SK-N-SH (cell line): Measurements from ENCODE around the gene SH3PXD2B. TPM values are rescaled to one million over a fixed set of nuclear protein-coding genes. Genes with fewer than 3 reads are reported as not detected.

ENCODE experiments used
- CTCF ChIA-PET: fragments of 300-600, 350-600 bp; formaldehyde crosslinking; extraction: SDS; loops from one replicate; lab custom pipeline; 2021; lab: Yijun Ruan, JAX
- POLR2A ChIA-PET: fragments of 350-600 bp; sonication (Branson Sonifier 250); formaldehyde crosslinking; extraction: SDS; loops from one replicate; lab custom pipeline; 2020; ENCODE audit warnings: antibody characterized with exemption, inconsistent platforms; lab: Yijun Ruan, JAX
- DNase-seq: peaks from one replicate; pipeline ENCODE4 v3.0.0; 2012
- H2AFZ ChIP-seq: fragments of 200-600 bp; sonication (generic); 2 replicates; pipeline ENCODE4 v1.8.1; 2016; ENCODE audit warnings: antibody characterized with exemption, mild to moderate bottlenecking, low read depth
- H3F3A ChIP-seq: fragments of 200-600 bp; sonication (generic); replicated peaks from 2 replicates; pipeline ENCODE3; 2016; ENCODE audit warnings: antibody characterized with exemption, mild to moderate bottlenecking; ENCODE audit not compliant: insufficient read depth
- H3K27ac ChIP-seq, 2 experiments: fragments of 200-500 bp in 1 of 2; fragments of 200-600 bp in 1 of 2; sonication (Bioruptor generic) in 1 of 2; sonication (generic), shearing (Covaris generic) in 1 of 2; 2 replicates each; pipeline versions ENCODE4 v1.5.1 to v1.6.1; 2014 to 2016; ENCODE audit warnings: low read depth in 2 of 2, inconsistent platforms in 1 of 2, low read length in 1 of 2, mild to moderate bottlenecking in 1 of 2, mixed read lengths in 1 of 2
- H3K27me3 ChIP-seq: fragments of 200-600 bp; sonication (generic), shearing (Covaris generic); 2 replicates; pipeline ENCODE4 v1.6.1; 2016; ENCODE audit warnings: mixed run types; ENCODE audit not compliant: insufficient read depth
- H3K36me3 ChIP-seq, 2 experiments: fragments of 200-500 bp in 1 of 2; fragments of 200-600 bp in 1 of 2; sonication (Bioruptor generic) in 1 of 2; sonication (generic) in 1 of 2; replicated peaks in 1 of 2; 2 replicates each; pipeline versions ENCODE3 to v1.5.1; 2014 to 2016; ENCODE audit warnings: low read length in 1 of 2, mild to moderate bottlenecking in 1 of 2; ENCODE audit not compliant: insufficient read depth in 2 of 2, control insufficient read depth in 1 of 2
- H3K4me1 ChIP-seq, 2 experiments: fragments of 200-500 bp in 1 of 2; fragments of 200-600 bp in 1 of 2; sonication (Bioruptor generic) in 1 of 2; sonication (generic), shearing (Covaris generic) in 1 of 2; 2 replicates each; pipeline versions ENCODE4 v1.5.1 to v1.6.1; 2014 to 2016; ENCODE audit warnings: low read depth in 1 of 2, low read length in 1 of 2, mixed run types in 1 of 2; ENCODE audit not compliant: insufficient read depth in 2 of 2, control insufficient read depth in 1 of 2
- H3K4me2 ChIP-seq: fragments of 200-600 bp; sonication (generic), shearing (Covaris generic); 2 replicates; pipeline ENCODE4 v1.6.1; 2017; ENCODE audit warnings: mixed run types
- H3K4me3 ChIP-seq, 2 experiments: fragments of 200-500 bp in 1 of 2; fragments of 200-600 bp in 1 of 2; sonication (Bioruptor generic) in 1 of 2; sonication (generic), shearing (Covaris generic) in 1 of 2; 2 replicates each; pipeline versions ENCODE4 v1.5.1 to v1.8.1; 2014 to 2016; ENCODE audit warnings: low read depth in 2 of 2, inconsistent platforms in 1 of 2, low read length in 1 of 2, mild to moderate bottlenecking in 1 of 2, mixed read lengths in 1 of 2, moderate library complexity in 1 of 2
- H3K79me2 ChIP-seq: fragments of 200-600 bp; sonication (generic); 2 replicates; pipeline ENCODE4 v1.8.1; 2017; ENCODE audit warnings: mild to moderate bottlenecking; ENCODE audit not compliant: insufficient read depth
- H3K9ac ChIP-seq: fragments of 200-600 bp; sonication (generic); 2 replicates; pipeline ENCODE4 v1.6.1; 2017; ENCODE audit warnings: mixed run types
- H3K9me2 ChIP-seq: fragments of 200-600 bp; sonication (generic); 2 replicates; pipeline ENCODE4 v1.6.1; 2017; ENCODE audit warnings: mixed run types
- H3K9me3 ChIP-seq: fragments of 200-600 bp; sonication (generic); 2 replicates; pipeline ENCODE4 v1.6.1; 2017; ENCODE audit warnings: mixed run types, mild to moderate bottlenecking, moderate library complexity
- H4K20me1 ChIP-seq: fragments of 200-600 bp; sonication (generic); 2 replicates; pipeline ENCODE4 v1.6.1; 2017; ENCODE audit warnings: mild to moderate bottlenecking, mixed run types; ENCODE audit not compliant: insufficient read depth
- CHD2 ChIP-seq: fragments of 150-350 bp; IDR thresholded peaks from 2 replicates; pipeline ENCODE4 v1.6.1; 2018; ENCODE audit warnings: low read length; ENCODE audit not compliant: partially characterized antibody
- EP300 ChIP-seq, 2 experiments: IDR thresholded peaks; 2 replicates each; pipeline versions ENCODE4 v1.4.0 to v1.6.1; 2012; ENCODE audit warnings: borderline replicate concordance in 1 of 2, low read depth in 1 of 2, low read length in 1 of 2
- EZH2phosphoT487 ChIP-seq: fragments of 200-600 bp; sonication (generic); IDR thresholded peaks from 2 replicates; pipeline ENCODE4 v1.6.1; 2017; ENCODE audit warnings: low read depth, mixed run types, mild to moderate bottlenecking, antibody characterized with exemption, moderate library complexity, borderline replicate concordance
- FOSL2 ChIP-seq: IDR thresholded peaks from 2 replicates; pipeline ENCODE4 v1.4.0; 2012; ENCODE audit warnings: low read depth, mild to moderate bottlenecking, moderate library complexity, borderline replicate concordance
- FOXJ3 ChIP-seq: sonication (generic); formaldehyde crosslinking; IDR thresholded peaks from 2 replicates; pipeline ENCODE4 v1.5.1; 2020; ENCODE audit warnings: mild to moderate bottlenecking, missing genetic modification reagents
- FOXM1 ChIP-seq: IDR thresholded peaks from 2 replicates; pipeline ENCODE4 v1.4.0; 2012; ENCODE audit warnings: low read depth, mild to moderate bottlenecking
- GATA2 ChIP-seq: sonication (generic); formaldehyde crosslinking; IDR thresholded peaks from 2 replicates; pipeline ENCODE4 v1.5.0; 2020; ENCODE audit warnings: mild to moderate bottlenecking, missing genetic modification reagents
- MEF2A ChIP-seq: IDR thresholded peaks from 2 replicates; pipeline ENCODE4 v1.4.0; 2012; ENCODE audit warnings: low read depth, borderline replicate concordance
- NFIC ChIP-seq: IDR thresholded peaks from 2 replicates; pipeline ENCODE4 v1.4.0; 2012; ENCODE audit warnings: borderline replicate concordance
- PBX3 ChIP-seq: IDR thresholded peaks from 2 replicates; pipeline ENCODE4; 2012
- POLR2AphosphoS5 ChIP-seq: IDR thresholded peaks from 2 replicates; pipeline ENCODE4 v1.6.1; 2012; ENCODE audit warnings: low read depth, low read length
- RAD21 ChIP-seq: IDR thresholded peaks from 2 replicates; pipeline ENCODE4 v1.6.1; 2012; ENCODE audit warnings: mild to moderate bottlenecking, low read length
- RCOR1 ChIP-seq: fragments of 150-350 bp; IDR thresholded peaks from 2 replicates; pipeline ENCODE4 v1.6.1; 2017; ENCODE audit warnings: antibody characterized with exemption, low read length
- RFX5 ChIP-seq: IDR thresholded peaks from 2 replicates; pipeline ENCODE4 v1.6.1; 2012; ENCODE audit warnings: mild to moderate bottlenecking, improper control_type of control experiment, low read length
- SIN3A ChIP-seq: IDR thresholded peaks from 2 replicates; pipeline ENCODE4 v1.6.1; 2012; ENCODE audit warnings: low read depth, mild to moderate bottlenecking, low read length, moderate library complexity, borderline replicate concordance
- SMC3 ChIP-seq: IDR thresholded peaks from 2 replicates; pipeline ENCODE4 v1.6.1; 2012; ENCODE audit warnings: low read depth, low read length, improper control_type of control experiment
- TAF1 ChIP-seq: IDR thresholded peaks from 2 replicates; pipeline ENCODE4 v1.6.1; 2012; ENCODE audit warnings: low read depth, mild to moderate bottlenecking, low read length, moderate library complexity, borderline replicate concordance
- TCF12 ChIP-seq: IDR thresholded peaks from 2 replicates; pipeline ENCODE4 v1.4.0; 2012
- TEAD4 ChIP-seq: IDR thresholded peaks from 2 replicates; pipeline ENCODE4 v1.4.0; 2012; ENCODE audit warnings: mild to moderate bottlenecking, borderline replicate concordance; ENCODE audit not compliant: insufficient read depth
- USF2 ChIP-seq: fragments of 150-350 bp; IDR thresholded peaks from 2 replicates; pipeline ENCODE4 v1.6.1; 2017; ENCODE audit warnings: antibody characterized with exemption, low read length, low read depth, borderline replicate concordance
- YY1 ChIP-seq: IDR thresholded peaks from 2 replicates; pipeline ENCODE4 v1.4.0; 2012; ENCODE audit warnings: low read depth, mild to moderate bottlenecking
- WGBS: methylation state at CpG from one replicate; pipeline ENCODE4 v1.1.6; 2017; ENCODE audit warnings: low lambda C conversion rate; 5-methylcytosine and 5-hydroxymethylcytosine counted together
- polyA plus RNA-seq, 3 experiments: library from polyadenylated mRNA; depleted of rRNA; stranded (reverse); fragments of >200 nt; gene quantifications; 2 replicates each; pipeline ENCODE4 v1.2.3, GENCODE V29; 2012
- TF ChIP-seq, protein P1 (sequence below): fragments of 150-350 bp; IDR thresholded peaks from 2 replicates; pipeline ENCODE4 v1.6.1; 2016; ENCODE audit warnings: mild to moderate bottlenecking, low read depth, low read length
- TF ChIP-seq, protein P2 (sequence below): IDR thresholded peaks from 2 replicates; pipeline ENCODE4 v1.4.0; 2012; ENCODE audit warnings: low read depth, borderline replicate concordance
- TF ChIP-seq, protein P3 (sequence below): IDR thresholded peaks from 2 replicates; pipeline ENCODE4 v1.4.0; 2012; ENCODE audit warnings: low read depth

SH3PXD2B gene
- polyA plus RNA-seq, 1 of the 3 experiments (the other 2 are of a cell fraction): 15.0 TPM

GRCh38 chr5:172280929-172281328 lies 173.4 kb downstream of the SH3PXD2B start:
- CTCF ChIA-PET: interaction anchor here (1.3 to 4.4 kb wide), 3 partner anchors 12 to 186 kb away, joined by 3 to 39 read pairs (median 8); partner anchors contain the start of gene STK10
- WGBS: 73% methylated on average over 4 of the region's 4 CpGs
- POLR2A ChIA-PET: no interaction called here

GRCh38 chr5:172280317-172280716 lies 174.0 kb downstream of the SH3PXD2B start:
- Histone ChIP-seq H4K20me1 (peaks cover 78% of the 10 kb centered on the region), H3F3A (peaks cover 13% of the 10 kb centered on the region)
- TF ChIP-seq TCF12 (no peak), NFIC (no peak), SMC3 (no peak), SIN3A (no peak), RCOR1 (no peak), FOXJ3 (CRISPR knock-in tag) (no peak), POLR2AphosphoS5 (no peak), FOSL2 (no peak), USF2 (no peak), RAD21 (no peak), YY1 (no peak)
- TF ChIP-seq, protein P1, sequence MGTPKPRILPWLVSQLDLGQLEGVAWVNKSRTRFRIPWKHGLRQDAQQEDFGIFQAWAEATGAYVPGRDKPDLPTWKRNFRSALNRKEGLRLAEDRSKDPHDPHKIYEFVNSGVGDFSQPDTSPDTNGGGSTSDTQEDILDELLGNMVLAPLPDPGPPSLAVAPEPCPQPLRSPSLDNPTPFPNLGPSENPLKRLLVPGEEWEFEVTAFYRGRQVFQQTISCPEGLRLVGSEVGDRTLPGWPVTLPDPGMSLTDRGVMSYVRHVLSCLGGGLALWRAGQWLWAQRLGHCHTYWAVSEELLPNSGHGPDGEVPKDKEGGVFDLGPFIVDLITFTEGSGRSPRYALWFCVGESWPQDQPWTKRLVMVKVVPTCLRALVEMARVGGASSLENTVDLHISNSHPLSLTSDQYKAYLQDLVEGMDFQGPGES: no peak
- TF ChIP-seq, protein P2, sequence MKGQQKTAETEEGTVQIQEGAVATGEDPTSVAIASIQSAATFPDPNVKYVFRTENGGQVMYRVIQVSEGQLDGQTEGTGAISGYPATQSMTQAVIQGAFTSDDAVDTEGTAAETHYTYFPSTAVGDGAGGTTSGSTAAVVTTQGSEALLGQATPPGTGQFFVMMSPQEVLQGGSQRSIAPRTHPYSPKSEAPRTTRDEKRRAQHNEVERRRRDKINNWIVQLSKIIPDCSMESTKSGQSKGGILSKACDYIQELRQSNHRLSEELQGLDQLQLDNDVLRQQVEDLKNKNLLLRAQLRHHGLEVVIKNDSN: no peak

More at GRCh38 chr5:172280929-172281328, 173.4 kb downstream of the SH3PXD2B start:
- peaks cover 5 to 8% of the 10 kb centered on the region in 2 experiments; a peak in 3 of 4 replicates for H3K4me1 ChIP-seq
- H3K27ac ChIP-seq: no peak overlapping the region
- H2AFZ ChIP-seq: no peak overlapping the region
- no peak overlapping the region; the same call in 1 of the 2 replicates for H3K9ac ChIP-seq
- no peaks in the 10 kb centered on the region for H3K27me3 ChIP-seq
- H3F3A ChIP-seq: peaks cover 14% of the 10 kb centered on the region
- no peaks in the 10 kb centered on the region for H3K9me3 ChIP-seq
- TF ChIP-seq FOXM1: no peak
- no peak for TF ChIP-seq FOSL2
- no peak for TF ChIP-seq RFX5
- TF ChIP-seq MEF2A: no peak
- TF ChIP-seq CHD2: no peak
- no peak for TF ChIP-seq TAF1
- TF ChIP-seq GATA2 (CRISPR knock-in tag): no peak
- no peak for TF ChIP-seq RCOR1
- no peak for TF ChIP-seq POLR2AphosphoS5
- TF ChIP-seq, protein P3, sequence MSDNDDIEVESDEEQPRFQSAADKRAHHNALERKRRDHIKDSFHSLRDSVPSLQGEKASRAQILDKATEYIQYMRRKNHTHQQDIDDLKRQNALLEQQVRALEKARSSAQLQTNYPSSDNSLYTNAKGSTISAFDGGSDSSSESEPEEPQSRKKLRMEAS: no peak
- TF ChIP-seq EZH2phosphoT487: no peak
- TF ChIP-seq EP300 (IDR thresholded peaks at IDR 0.05; ENCODE audit: borderline replicate concordance in 1 of 2, low read depth in 1 of 2, low read length in 1 of 2): no peak
- no peak for TF ChIP-seq TEAD4
- TF ChIP-seq, protein P1: no peak
- no peak for TF ChIP-seq TCF12
- no peak for TF ChIP-seq PBX3
- peak overlapping the region; percentile 76 for H3K4me2 ChIP-seq
- no peak for DNase-seq
- H3K79me2 ChIP-seq: peaks cover 75% of the 10 kb centered on the region
- peaks cover 0 to 13% of the 10 kb centered on the region in 2 experiments for H3K36me3 ChIP-seq
- no peaks in the 10 kb centered on the region for H3K9me2 ChIP-seq
- peaks cover 72% of the 10 kb centered on the region for H4K20me1 ChIP-seq
- peak overlapping the region in 1 of 2 experiments; percentile 94; a peak in 2 of 4 replicates for H3K4me3 ChIP-seq

More at GRCh38 chr5:172280317-172280716, 174.0 kb downstream of the SH3PXD2B start:
- Histone ChIP-seq H3K27me3 (no peaks in the 10 kb centered on the region), H3K27ac (no peak overlapping the region), H3K4me2 (no peak overlapping the region), H3K4me3 (no peak overlapping the region), H3K4me1 (peaks cover 5 to 8% of the 10 kb centered on the region in 2 experiments; a peak in 3 of 4 replicates), H3K9me2 (no peaks in the 10 kb centered on the region), H3K9ac (no peak overlapping the region), H3K79me2 (peaks cover 81% of the 10 kb centered on the region), H3K36me3 (peaks cover 0 to 13% of the 10 kb centered on the region in 2 experiments), H2AFZ (no peak overlapping the region), H3K9me3 (no peaks in the 10 kb centered on the region)
- DNase-seq: no peak
- WGBS: 95% methylated on average over 5 of the region's 5 CpGs
- CTCF ChIA-PET: interaction anchor here (1.3 to 4.4 kb wide), 3 partner anchors 13 to 185 kb away, joined by 3 to 39 read pairs (median 8); partner anchors contain the start of gene STK10
- POLR2A ChIA-PET: no interaction called here
